Body of pancreas (tissue), 4 donors: ENCODE data around the gene GNAO1. TPM values are rescaled to one million over a fixed set of nuclear protein-coding genes. Genes with fewer than 3 reads are reported as not detected.
"Not testable (repeated sequence)": the region's sequence is repeated elsewhere in the genome, so short reads cannot be mapped to it uniquely, and the experiment has no call there.

Experiments used
- ATAC-seq: fragments of 150-250 bp; one replicate; pipeline ENCODE4 v1.9.1; 2016
- DNase-seq, 4 donors: peaks; one replicate each; pipeline ENCODE4 v3.0.0-alpha.2; 2019
- H3K27ac ChIP-seq, 4 donors: fragments of 200-600 bp; sonication (generic); 1 replicate in 3 of 4; 2 replicates in 1 of 4; pipeline versions ENCODE4 v1.5.1 to v1.6.1; 2016 to 2019; ENCODE audit warnings: mild to moderate bottlenecking in 1 of 4, mixed read lengths in 1 of 4, moderate library complexity in 1 of 4
- H3K27me3 ChIP-seq, 2 donors: fragments of 200-600 bp; sonication (generic); one replicate each; pipeline ENCODE4 v1.6.0; 2016; ENCODE audit warnings: mild to moderate bottlenecking in 1 of 2
- H3K36me3 ChIP-seq, 2 donors: fragments of 200-600 bp; sonication (generic); replicated peaks in 1 of 2; 2 replicates each; pipeline ENCODE4 v1.5.1; 2016; ENCODE audit warnings: low read depth in 2 of 2; ENCODE audit not compliant: insufficient read depth in 1 of 2
- H3K4me1 ChIP-seq: fragments of 200-600 bp; sonication (generic); one replicate; pipeline ENCODE4 v1.6.0; 2016
- H3K4me3 ChIP-seq, 2 donors: fragments of 200-600 bp; sonication (generic); 1 replicate in 1 of 2; 2 replicates in 1 of 2; pipeline ENCODE4 v1.5.1; 2016 to 2019
- H3K9me3 ChIP-seq, 3 donors: fragments of 200-600 bp; sonication (generic); 1 replicate in 2 of 3; 2 replicates in 1 of 3; pipeline ENCODE4 v1.5.1; 2016
- CTCF ChIP-seq, 7 experiments: fragments of 450-650 bp in 4 of 7; fragments of 200-600 bp in 3 of 7; sonication (generic) in 3 of 7; IDR thresholded peaks; one replicate each; pipeline ENCODE4 v1.5.1; 2016 to 2019; ENCODE audit warnings: antibody characterized with exemption in 7 of 7
- POLR2A ChIP-seq, 3 donors: fragments of 450-650 bp; IDR thresholded peaks; one replicate each; pipeline ENCODE4 v1.6.1; 2016; ENCODE audit warnings: antibody characterized with exemption in 3 of 3, mild to moderate bottlenecking in 2 of 3
- WGBS, 2 donors: methylation state at CpG; one replicate each; pipeline ENCODE4 v1.1.5; 2017; 5-methylcytosine and 5-hydroxymethylcytosine counted together
- intact Hi-C: fragments of 100-400 bp; cut with DNase I; formaldehyde crosslinking; loops from one replicate; pipeline ENCODE4 v1.15.1; 2023
- total RNA-seq, 2 donors: library from RNA; depleted of rRNA; stranded (reverse); fragments of >200 nt; gene quantifications; one replicate each; pipeline ENCODE4 v1.1.0, GENCODE V29; 2016

The GNAO1 gene
- total RNA-seq, 2 donors from 2014 or later = 1.6 to 3.0 TPM

GRCh38 chr16:56389554-56389953, 198.3 kb downstream of the GNAO1 start:
- intact Hi-C loops = no loop called here
- Histone ChIP-seq H3K9me3 (no peaks in the 10 kb centered on the region), H3K36me3 (peaks cover 0 to 22% of the 10 kb centered on the region in 2 donors), H3K27ac (no peak overlapping the region), H3K4me3 (no peak overlapping the region), H3K27me3 (no peaks in the 10 kb centered on the region), H3K4me1 (no peaks in the 10 kb centered on the region)
- WGBS, 2 donors = 94 to 95% methylated on average over 3 of the region's 3 CpGs
- DNase-seq (no peak), ATAC-seq (no peak)
- TF ChIP-seq POLR2A (IDR thresholded peaks at IDR 0.05) (no peak), CTCF (IDR thresholded peaks at IDR 0.05) (no peak)

- H3K4me3 ChIP-seq, H3K27ac ChIP-seq, H3K9me3 ChIP-seq, H3K4me1 ChIP-seq, H3K27me3 ChIP-seq, intact Hi-C loops, H3K36me3 ChIP-seq, ATAC-seq, DNase-seq: not testable (repeated sequence)
- WGBS, 2 donors = 97 to 100% methylated on average over 3 of the region's 3 CpGs
Observed at GRCh38 chr16:56396724-56397123, 205.4 kb downstream of the GNAO1 start.

- no peaks in the 10 kb centered on the region for H3K4me1 ChIP-seq
- DNase-seq (no peak), ATAC-seq (no peak)
- no peaks in the 10 kb centered on the region for H3K27me3 ChIP-seq
- peaks cover 0 to 18% of the 10 kb centered on the region in 2 donors for H3K36me3 ChIP-seq
- H3K27ac ChIP-seq = no peak overlapping the region
- intact Hi-C loops = no loop called here
- no peak overlapping the region for H3K4me3 ChIP-seq
- WGBS, 2 donors = 61 to 73% methylated on average over 2 of the region's 2 CpGs
- no peaks in the 10 kb centered on the region for H3K9me3 ChIP-seq
- TF ChIP-seq CTCF (IDR thresholded peaks at IDR 0.05) = no peak
- TF ChIP-seq POLR2A (IDR thresholded peaks at IDR 0.05) = no peak
Observed at GRCh38 chr16:56399047-56399446, 207.8 kb downstream of the GNAO1 start.

DNA sequence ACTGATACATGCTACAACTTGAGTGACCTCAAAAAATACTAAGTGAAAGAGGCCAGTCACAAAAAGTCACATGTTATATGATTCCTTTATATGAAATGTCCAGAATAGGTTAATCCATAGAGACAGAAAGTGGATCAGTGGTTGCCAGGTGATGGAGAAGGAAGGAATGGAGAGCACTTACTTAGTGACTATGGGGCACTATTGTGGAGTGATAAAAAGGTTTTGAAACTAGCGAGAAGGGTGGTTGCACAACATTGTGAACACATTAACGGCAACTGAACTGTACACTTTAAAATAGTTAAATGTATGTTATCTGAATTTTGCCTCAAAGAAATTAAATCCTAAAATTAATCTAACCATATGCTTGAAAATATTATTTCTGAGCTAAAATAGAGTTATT, 208.2 kb downstream of the GNAO1 start:
- DNase-seq (no peak), ATAC-seq (no peak)
- TF ChIP-seq POLR2A (IDR thresholded peaks at IDR 0.05) (no peak), CTCF (IDR thresholded peaks at IDR 0.05) (no peak)
- Histone ChIP-seq H3K4me1 (no peaks in the 10 kb centered on the region), H3K27ac (no peak overlapping the region), H3K36me3 (peaks cover 0 to 19% of the 10 kb centered on the region in 2 donors), H3K9me3 (no peaks in the 10 kb centered on the region), H3K27me3 (no peaks in the 10 kb centered on the region), H3K4me3 (no peak overlapping the region)
- 83 to 89% methylated on average over 2 of the region's 2 CpGs for WGBS, 2 donors
- intact Hi-C loops = no loop called here

DNA sequence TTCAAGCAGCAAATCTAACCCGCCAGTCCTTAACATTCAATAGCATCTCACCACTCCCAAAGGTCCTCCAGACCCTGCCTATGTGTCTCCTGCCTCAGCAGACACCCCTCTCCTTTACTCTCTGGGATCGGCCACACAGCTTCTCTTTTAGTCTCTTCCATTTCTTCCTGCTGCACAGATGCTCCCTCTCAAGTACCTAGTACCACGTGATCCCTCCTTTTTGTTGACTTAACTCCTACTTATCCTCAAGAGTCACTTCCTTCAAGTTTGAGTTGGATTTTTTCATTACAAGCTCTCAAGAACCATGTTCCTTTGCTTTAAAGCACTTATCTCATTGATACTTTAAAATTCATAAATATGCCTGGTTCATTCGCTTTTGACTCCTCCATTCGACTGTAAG, 209.2 kb downstream of the GNAO1 start:
- H3K4me3 ChIP-seq = no peak overlapping the region
- ATAC-seq (no peak), DNase-seq (no peak)
- no peak for TF ChIP-seq POLR2A (IDR thresholded peaks at IDR 0.05)
- no peak for TF ChIP-seq CTCF (IDR thresholded peaks at IDR 0.05)
- WGBS, 2 donors = 69 to 77% methylated on average over 5 of the region's 5 CpGs
- no peaks in the 10 kb centered on the region for H3K27me3 ChIP-seq
- no peaks in the 10 kb centered on the region for H3K9me3 ChIP-seq
- H3K4me1 ChIP-seq = no peaks in the 10 kb centered on the region
- intact Hi-C loops = no loop called here
- H3K36me3 ChIP-seq = peaks cover 0 to 24% of the 10 kb centered on the region in 2 donors
- H3K27ac ChIP-seq = no peak overlapping the region
